ENCODE data around the gene PER1. TPM values are rescaled to one million over a fixed set of nuclear protein-coding genes. Genes with fewer than 3 reads are reported as not detected.

PER1 gene
- total and polyA plus RNA-seq, 9 of the 15 experiments (the other 6 are each of a cell fraction or from before 2014, with no cell fraction given): 0.13 to 26.0 (median 3.4) TPM

DNA sequence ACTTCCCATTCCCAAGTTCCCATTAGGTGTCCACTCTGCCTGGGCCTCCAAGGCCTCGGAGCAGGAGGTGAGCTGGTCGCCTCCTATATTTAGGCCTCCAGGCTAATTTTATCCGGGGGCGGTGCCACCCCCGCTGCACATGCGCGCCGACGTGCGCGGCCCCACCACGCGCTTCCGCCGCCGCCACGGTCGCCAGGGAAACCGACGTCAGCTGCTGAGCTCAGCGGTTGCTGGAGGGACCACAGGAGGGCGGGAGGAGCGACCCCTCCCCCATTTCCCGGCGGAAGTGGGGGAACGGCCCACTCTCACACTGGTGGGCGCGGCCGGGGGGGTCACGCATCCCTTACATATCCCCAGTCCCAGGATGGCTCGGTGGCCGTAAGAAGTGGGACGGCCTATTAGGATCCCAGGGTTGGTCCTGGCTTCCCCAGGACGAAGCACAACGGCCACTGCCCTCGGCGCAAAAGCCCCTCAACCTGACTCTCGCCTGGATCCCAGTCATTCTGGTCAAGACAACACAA lies 1.0 kb downstream of the PER1 start (continued):
- TF ChIP-seq SAP30 (IDR thresholded peaks at IDR 0.05; ENCODE audit: borderline replicate concordance, insufficient read depth, low read depth, low read length, poor library complexity, severe bottlenecking): peak; percentile 43
- TF ChIP-seq FIP1L1 (IDR thresholded peaks at IDR 0.05; ENCODE audit: low read depth, low read length, poor library complexity, severe bottlenecking): peak; percentile 45
- peak; percentile 89; the same call in 1 of the 2 replicates for TF ChIP-seq ZBTB7A (IDR thresholded peaks at IDR 0.05; ENCODE audit: borderline replicate concordance, control insufficient read depth, low read depth, low read length)
- TF ChIP-seq, protein P1, sequence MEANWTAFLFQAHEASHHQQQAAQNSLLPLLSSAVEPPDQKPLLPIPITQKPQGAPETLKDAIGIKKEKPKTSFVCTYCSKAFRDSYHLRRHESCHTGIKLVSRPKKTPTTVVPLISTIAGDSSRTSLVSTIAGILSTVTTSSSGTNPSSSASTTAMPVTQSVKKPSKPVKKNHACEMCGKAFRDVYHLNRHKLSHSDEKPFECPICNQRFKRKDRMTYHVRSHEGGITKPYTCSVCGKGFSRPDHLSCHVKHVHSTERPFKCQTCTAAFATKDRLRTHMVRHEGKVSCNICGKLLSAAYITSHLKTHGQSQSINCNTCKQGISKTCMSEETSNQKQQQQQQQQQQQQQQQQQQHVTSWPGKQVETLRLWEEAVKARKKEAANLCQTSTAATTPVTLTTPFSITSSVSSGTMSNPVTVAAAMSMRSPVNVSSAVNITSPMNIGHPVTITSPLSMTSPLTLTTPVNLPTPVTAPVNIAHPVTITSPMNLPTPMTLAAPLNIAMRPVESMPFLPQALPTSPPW (CRISPR knock-in tag; IDR thresholded peaks at IDR 0.05): peak; percentile 72
- peak; percentile 50; the same call in 1 of the 2 replicates for TF ChIP-seq BHLHE40 (IDR thresholded peaks at IDR 0.05; ENCODE audit: low read length)
- peak; percentile 21; the same call in 1 of the 2 replicates for TF ChIP-seq MBD2 (IDR thresholded peaks at IDR 0.05; ENCODE audit: borderline replicate concordance, low read depth)
- TF ChIP-seq, protein P2, sequence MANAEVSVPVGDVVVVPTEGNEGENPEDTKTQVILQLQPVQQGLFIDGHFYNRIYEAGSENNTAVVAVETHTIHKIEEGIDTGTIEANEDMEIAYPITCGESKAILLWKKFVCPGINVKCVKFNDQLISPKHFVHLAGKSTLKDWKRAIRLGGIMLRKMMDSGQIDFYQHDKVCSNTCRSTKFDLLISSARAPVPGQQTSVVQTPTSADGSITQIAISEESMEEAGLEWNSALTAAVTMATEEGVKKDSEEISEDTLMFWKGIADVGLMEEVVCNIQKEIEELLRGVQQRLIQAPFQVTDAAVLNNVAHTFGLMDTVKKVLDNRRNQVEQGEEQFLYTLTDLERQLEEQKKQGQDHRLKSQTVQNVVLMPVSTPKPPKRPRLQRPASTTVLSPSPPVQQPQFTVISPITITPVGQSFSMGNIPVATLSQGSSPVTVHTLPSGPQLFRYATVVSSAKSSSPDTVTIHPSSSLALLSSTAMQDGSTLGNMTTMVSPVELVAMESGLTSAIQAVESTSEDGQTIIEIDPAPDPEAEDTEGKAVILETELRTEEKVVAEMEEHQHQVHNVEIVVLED (CRISPR knock-in tag; IDR thresholded peaks at IDR 0.05): peak; percentile 65
- TF ChIP-seq, protein P3, sequence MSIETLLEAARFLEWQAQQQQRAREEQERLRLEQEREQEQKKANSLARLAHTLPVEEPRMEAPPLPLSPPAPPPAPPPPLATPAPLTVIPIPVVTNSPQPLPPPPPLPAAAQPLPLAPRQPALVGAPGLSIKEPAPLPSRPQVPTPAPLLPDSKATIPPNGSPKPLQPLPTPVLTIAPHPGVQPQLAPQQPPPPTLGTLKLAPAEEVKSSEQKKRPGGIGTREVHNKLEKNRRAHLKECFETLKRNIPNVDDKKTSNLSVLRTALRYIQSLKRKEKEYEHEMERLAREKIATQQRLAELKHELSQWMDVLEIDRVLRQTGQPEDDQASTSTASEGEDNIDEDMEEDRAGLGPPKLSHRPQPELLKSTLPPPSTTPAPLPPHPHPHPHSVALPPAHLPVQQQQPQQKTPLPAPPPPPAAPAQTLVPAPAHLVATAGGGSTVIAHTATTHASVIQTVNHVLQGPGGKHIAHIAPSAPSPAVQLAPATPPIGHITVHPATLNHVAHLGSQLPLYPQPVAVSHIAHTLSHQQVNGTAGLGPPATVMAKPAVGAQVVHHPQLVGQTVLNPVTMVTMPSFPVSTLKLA (conservative IDR thresholded peaks at IDR 0.05): peak; percentile 93 to 97
- 0 out of 2 replicates have a peak, but pooled peaks have one; percentile 20 for TF ChIP-seq HCFC1 (IDR thresholded peaks at IDR 0.05; ENCODE audit: low read depth, low read length)
- TF ChIP-seq, protein P4, sequence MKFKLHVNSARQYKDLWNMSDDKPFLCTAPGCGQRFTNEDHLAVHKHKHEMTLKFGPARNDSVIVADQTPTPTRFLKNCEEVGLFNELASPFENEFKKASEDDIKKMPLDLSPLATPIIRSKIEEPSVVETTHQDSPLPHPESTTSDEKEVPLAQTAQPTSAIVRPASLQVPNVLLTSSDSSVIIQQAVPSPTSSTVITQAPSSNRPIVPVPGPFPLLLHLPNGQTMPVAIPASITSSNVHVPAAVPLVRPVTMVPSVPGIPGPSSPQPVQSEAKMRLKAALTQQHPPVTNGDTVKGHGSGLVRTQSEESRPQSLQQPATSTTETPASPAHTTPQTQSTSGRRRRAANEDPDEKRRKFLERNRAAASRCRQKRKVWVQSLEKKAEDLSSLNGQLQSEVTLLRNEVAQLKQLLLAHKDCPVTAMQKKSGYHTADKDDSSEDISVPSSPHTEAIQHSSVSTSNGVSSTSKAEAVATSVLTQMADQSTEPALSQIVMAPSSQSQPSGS (CRISPR knock-in tag; IDR thresholded peaks at IDR 0.05): no peak
- TF ChIP-seq FOXA3 (CRISPR knock-in tag; conservative IDR thresholded peaks at IDR 0.05 in 1 of 2, IDR thresholded peaks at IDR 0.05 in 1 of 2): peak in 1 of 2 experiments; percentile 48; a peak in 1 of 4 replicates
- 0 out of 2 replicates have a peak, but pooled peaks have one; percentile 28 for TF ChIP-seq ETV1 (tag; conservative IDR thresholded peaks at IDR 0.05; ENCODE audit: low read depth)
- TF ChIP-seq KDM2B (CRISPR knock-in tag; IDR thresholded peaks at IDR 0.05): no peak
- TF ChIP-seq BMI1 (IDR thresholded peaks at IDR 0.05; ENCODE audit: low read length): 0 out of 2 replicates have a peak, but pooled peaks have one; percentile 55

Data from K562 (cell line).